ENCODE data around the gene ARID1B.

The ARID1B gene

GRCh38 chr6:156794546-156795354 lies 17.6 kb downstream of the ARID1B start:
- no peak for DNase-seq

- no peak for DNase-seq
These were observed 18.6 kb downstream of the ARID1B start for GRCh38 chr6:156795825-156796224.

- no peak for DNase-seq
These were observed 19.4 kb downstream of the ARID1B start for GRCh38 chr6:156796627-156797026.

GRCh38 chr6:156797901-156798735 lies 20.9 kb downstream of the ARID1B start:
- no peak for DNase-seq

GRCh38 chr6:156801712-156802111 lies 24.5 kb downstream of the ARID1B start:
- no peak for DNase-seq

- DNase-seq = no peak
These were observed 26.2 kb downstream of the ARID1B start for GRCh38 chr6:156803353-156803752.

GRCh38 chr6:156804402-156804801 lies 27.2 kb downstream of the ARID1B start:
- no peak for DNase-seq

- DNase-seq = no peak
These were observed 29.0 kb downstream of the ARID1B start for GRCh38 chr6:156806155-156806554.

GRCh38 chr6:156807028-156807427 lies 29.9 kb downstream of the ARID1B start:
- no peak for DNase-seq

GRCh38 chr6:156807795-156808194 lies 30.6 kb downstream of the ARID1B start:
- DNase-seq = no peak

- no peak for DNase-seq
These were observed 31.1 kb downstream of the ARID1B start for GRCh38 chr6:156808287-156808686.

- DNase-seq = no peak
These were observed 31.9 kb downstream of the ARID1B start for GRCh38 chr6:156809034-156809433.

GRCh38 chr6:156809446-156810178 lies 32.4 kb downstream of the ARID1B start:
- no peak for DNase-seq

- no peak for DNase-seq
These were observed 36.9 kb downstream of the ARID1B start for GRCh38 chr6:156814036-156814581.

- DNase-seq = no peak
These were observed 39.3 kb downstream of the ARID1B start for GRCh38 chr6:156816505-156816904.

GRCh38 chr6:156820089-156820798 lies 43.1 kb downstream of the ARID1B start:
- no peak for DNase-seq

- no peak for DNase-seq
These were observed 44.5 kb downstream of the ARID1B start for GRCh38 chr6:156821707-156822106.

GRCh38 chr6:156822747-156823206 lies 45.6 kb downstream of the ARID1B start:
- DNase-seq = no peak

GRCh38 chr6:156824142-156824541 lies 47.0 kb downstream of the ARID1B start:
- no peak for DNase-seq

- DNase-seq = no peak
These were observed 48.3 kb downstream of the ARID1B start for GRCh38 chr6:156825475-156825874.

GRCh38 chr6:156826290-156826955 lies 49.2 kb downstream of the ARID1B start:
- DNase-seq = no peak

- no peak for DNase-seq
These were observed 50.2 kb downstream of the ARID1B start for GRCh38 chr6:156827382-156827781.

Measured in DMS 273 treated with DMSO at 0.1 percent for 48 hours (cell line).